Lower leg skin (tissue), 4 donors: Measurements from ENCODE around the gene NDUFA6. TPM values are rescaled to one million over a fixed set of nuclear protein-coding genes. Genes with fewer than 3 reads are reported as not detected.
A peak's percentile ranks its signal among the peaks of the same experiment; 100 is the strongest.

Source experiments
- DNase-seq, 2 donors: peaks; one replicate each; pipeline ENCODE4 v3.0.0-alpha.2; 2019; ENCODE audit warnings: low spot score in 2 of 2
- H3K4me3 ChIP-seq: fragments of 200-600 bp; sonication (generic); 2 replicates; pipeline ENCODE4 v1.5.1; 2017; ENCODE audit warnings: mild to moderate bottlenecking, low read depth; ENCODE audit not compliant: poor library complexity, severe bottlenecking
- POLR2A ChIP-seq, 2 donors: fragments of 450-650 bp; IDR thresholded peaks; one replicate each; pipeline ENCODE4 v1.6.1; 2016 to 2017; ENCODE audit warnings: antibody characterized with exemption in 2 of 2, mild to moderate bottlenecking in 1 of 2, moderate library complexity in 1 of 2
- WGBS, 2 donors: methylation state at CpG; one replicate each; pipeline ENCODE4 v1.1.5; 2018; 5-methylcytosine and 5-hydroxymethylcytosine counted together
- intact Hi-C: fragments of 100-400 bp; cut with DNase I; formaldehyde crosslinking; loops from one replicate; pipeline ENCODE4 v1.15.0; 2023; ENCODE audit warnings: low total_unique reads
- total RNA-seq, 4 donors: library from RNA; depleted of rRNA; stranded (reverse); fragments of >200 nt; gene quantifications; one replicate each; pipeline ENCODE4 v1.1.0, GENCODE V29; 2016
- TF ChIP-seq, protein P1 (sequence below), 3 donors: fragments of 450-650 bp; IDR thresholded peaks; one replicate each; pipeline ENCODE4 v1.5.1; 2016; ENCODE audit warnings: antibody characterized with exemption in 3 of 3, mild to moderate bottlenecking in 3 of 3, moderate library complexity in 2 of 3

NDUFA6 gene
- total RNA-seq, 4 donors from 2014 or later = 48.8 to 74.7 (median 58.4) TPM

DNA sequence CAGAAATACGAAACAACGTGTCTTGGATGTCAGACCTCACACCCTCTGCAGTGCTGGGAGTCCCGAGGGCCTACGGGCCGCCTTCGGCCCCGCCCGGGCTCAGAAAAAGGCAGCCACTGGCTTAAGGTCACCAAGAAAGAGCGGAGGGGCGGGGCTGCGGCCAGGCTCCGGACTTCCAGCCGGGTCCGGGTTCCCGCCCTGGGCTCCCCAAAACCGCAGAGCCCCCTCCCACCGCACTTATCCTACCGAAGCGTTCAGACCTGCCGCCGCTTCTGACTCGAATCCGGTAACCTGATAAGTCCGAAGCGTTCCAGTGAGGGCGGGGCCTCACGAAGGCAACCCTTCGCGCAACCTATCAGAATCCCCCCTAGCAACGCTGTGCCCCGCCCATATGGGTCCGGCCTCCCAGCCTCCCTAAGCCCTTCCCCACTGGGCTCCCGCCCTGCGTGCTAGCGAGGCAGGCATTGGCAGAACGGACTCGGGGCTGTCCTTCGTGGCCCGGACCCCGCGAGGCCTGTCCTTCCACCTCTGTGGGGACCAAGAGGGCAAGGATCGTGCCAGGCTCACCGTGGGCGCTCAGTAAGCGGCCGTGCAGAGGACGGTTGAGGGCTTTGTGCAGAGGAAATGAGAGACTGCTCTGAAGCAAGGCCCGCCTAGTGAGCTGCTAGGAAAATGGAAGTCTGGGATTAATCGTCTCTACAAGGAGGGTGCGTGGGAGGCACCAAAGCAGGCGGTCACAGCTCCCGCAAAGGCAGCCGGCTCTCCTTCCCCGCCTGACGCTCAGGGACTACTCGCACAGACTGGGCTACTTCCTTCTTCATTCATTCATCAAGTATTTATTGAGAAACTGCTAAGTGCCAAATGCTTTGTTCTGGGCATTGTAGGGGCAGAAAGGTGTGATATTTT is 19.8 kb downstream of the NDUFA6 start, which contains the start of gene NAGA:
Gene NAGA (minus strand): TSS at position 296 of the 906 bp plus-strand sequence. CDS start 515 bp downstream, outside the sequence.
- intact Hi-C loops = no loop called here
- peak within 1 kb of the TSS; percentile 33 for H3K4me3 ChIP-seq
- DNase-seq = peak; percentile 95 to 99
- TF ChIP-seq POLR2A (IDR thresholded peaks at IDR 0.05) = no peak
- TF ChIP-seq, protein P1, sequence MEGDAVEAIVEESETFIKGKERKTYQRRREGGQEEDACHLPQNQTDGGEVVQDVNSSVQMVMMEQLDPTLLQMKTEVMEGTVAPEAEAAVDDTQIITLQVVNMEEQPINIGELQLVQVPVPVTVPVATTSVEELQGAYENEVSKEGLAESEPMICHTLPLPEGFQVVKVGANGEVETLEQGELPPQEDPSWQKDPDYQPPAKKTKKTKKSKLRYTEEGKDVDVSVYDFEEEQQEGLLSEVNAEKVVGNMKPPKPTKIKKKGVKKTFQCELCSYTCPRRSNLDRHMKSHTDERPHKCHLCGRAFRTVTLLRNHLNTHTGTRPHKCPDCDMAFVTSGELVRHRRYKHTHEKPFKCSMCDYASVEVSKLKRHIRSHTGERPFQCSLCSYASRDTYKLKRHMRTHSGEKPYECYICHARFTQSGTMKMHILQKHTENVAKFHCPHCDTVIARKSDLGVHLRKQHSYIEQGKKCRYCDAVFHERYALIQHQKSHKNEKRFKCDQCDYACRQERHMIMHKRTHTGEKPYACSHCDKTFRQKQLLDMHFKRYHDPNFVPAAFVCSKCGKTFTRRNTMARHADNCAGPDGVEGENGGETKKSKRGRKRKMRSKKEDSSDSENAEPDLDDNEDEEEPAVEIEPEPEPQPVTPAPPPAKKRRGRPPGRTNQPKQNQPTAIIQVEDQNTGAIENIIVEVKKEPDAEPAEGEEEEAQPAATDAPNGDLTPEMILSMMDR (IDR thresholded peaks at IDR 0.05) = no peak
- whole genome bisulfite sequencing, 2 donors = 0% methylated on average over 42 to 48 of the region's 56 CpGs

DNA sequence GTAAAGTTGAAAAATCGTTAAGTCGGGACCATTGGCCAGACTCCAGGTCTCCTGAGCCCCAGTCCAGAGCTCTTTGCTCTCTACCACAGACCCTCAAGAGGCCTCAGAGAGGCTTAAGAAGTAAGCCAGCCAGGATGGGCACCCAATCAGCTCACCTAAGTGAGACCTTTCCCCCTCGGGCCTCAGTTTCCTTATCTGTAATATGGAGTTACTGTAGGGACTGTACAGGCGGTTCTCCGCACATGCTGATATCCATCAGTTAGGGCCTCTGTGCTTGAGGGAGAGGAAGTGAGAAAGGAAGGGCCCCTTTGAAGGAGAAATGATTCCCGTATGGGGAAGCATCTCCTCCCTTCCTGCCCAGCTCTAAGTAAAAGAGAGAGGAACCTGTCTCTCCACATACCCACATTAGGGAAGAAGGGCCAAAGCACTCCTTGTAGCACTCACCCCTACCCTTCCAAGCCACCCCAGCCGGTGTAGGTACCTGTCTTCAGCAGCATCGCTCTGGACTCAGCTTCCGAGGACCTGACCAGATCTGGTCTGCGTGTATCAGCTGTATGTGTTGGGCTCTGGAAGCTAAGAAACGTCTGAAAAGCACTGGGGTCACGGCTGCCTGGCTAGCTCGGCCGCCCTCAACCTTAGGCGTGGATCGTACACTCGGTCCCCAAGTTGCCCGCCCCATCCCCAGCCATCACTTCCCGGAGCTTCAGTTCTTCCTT is 20.6 kb downstream of the NDUFA6 start:
- intact Hi-C loops = no loop called here
- peak in 1 of 2 donors; percentile 50 for DNase-seq
- WGBS, 2 donors = 13 to 17% methylated on average over 19 of the region's 19 CpGs
- H3K4me3 ChIP-seq = peak overlapping the region; percentile 33
- TF ChIP-seq, protein P1 (IDR thresholded peaks at IDR 0.05) = no peak
- no peak for TF ChIP-seq POLR2A (IDR thresholded peaks at IDR 0.05)

DNA sequence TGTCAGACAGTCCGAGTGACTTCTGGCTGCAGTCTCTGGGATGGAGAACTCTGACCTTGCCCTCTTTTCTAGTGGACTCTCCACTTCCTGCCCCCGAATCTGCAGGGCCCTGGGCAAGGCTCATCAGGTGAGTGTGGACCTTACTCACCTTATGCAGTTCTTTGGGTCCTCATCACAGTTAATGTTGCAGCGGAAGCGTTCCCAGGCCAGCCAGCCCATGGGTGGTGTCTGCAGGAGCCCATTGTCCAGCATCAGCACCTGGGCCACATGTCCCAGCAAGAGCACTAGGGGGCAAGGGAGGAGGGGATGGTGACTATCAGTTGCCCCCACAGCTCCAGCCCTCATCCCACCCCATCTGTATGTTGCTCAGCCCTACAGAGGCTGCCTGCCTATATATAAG is 22.3 kb downstream of the NDUFA6 start:
- TF ChIP-seq, protein P1 (IDR thresholded peaks at IDR 0.05) = no peak
- TF ChIP-seq POLR2A (IDR thresholded peaks at IDR 0.05) = no peak
- intact Hi-C loops = no loop called here
- DNase-seq = peak in 1 of 2 donors; percentile 59
- H3K4me3 ChIP-seq = no peak overlapping the region
- WGBS, 2 donors = 86 to 98% methylated on average over 4 of the region's 4 CpGs

DNA sequence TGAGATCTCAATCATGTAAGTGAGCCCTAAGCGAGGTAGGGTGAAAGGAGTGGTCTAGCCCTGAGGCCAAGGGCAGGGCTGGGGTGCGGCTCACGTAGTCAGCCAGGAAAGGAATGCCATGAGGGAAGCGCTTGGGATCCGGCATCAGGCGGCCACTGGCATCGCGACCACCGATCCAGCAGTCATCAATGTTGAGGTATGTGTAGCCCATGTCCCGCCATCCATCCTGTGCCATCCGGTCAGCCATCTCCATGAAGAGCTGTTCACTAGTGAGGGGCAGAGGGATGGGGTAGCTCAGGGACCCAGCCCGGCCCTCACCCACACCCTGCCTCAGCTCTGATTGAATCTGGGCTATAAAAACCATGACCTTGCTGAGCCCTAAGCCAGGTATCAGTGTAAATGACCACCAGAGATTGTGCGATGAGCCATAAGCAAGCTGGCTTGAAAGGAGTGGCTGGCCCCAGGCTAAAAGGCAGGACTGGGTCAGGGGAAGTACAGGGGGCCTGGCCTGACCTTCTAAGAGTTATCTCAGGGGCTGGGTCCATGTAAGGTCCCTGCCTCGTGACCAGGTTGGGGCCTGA is 22.8 kb downstream of the NDUFA6 start:
- no peak overlapping the region for H3K4me3 ChIP-seq
- peak in 1 of 2 donors; percentile 67 for DNase-seq
- TF ChIP-seq, protein P1 (IDR thresholded peaks at IDR 0.05) = no peak
- TF ChIP-seq POLR2A (IDR thresholded peaks at IDR 0.05) = no peak
- intact Hi-C loops = no loop called here
- WGBS, 2 donors = 70 to 83% methylated on average over 12 to 14 of the region's 14 CpGs

DNA sequence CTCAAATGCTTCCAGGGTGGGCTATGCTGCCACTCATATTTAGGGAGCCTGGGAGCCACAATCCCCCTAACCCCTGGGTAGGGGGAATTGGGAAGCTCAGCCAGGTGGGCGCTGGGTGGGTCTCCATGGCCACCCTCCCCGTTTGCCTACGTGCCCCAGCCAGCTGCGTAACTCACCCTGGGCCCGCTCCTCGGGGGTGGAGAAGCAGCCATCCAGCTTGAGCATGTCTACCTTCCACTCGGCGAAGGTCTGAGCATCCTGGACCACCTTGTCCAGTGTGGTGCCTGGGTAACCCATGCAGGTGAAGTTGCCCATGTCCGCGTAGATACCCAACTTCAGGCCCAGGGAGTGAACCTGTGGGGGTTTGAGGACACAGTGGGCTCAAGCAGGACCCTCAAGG is 23.6 kb downstream of the NDUFA6 start:
- WGBS, 2 donors = 95 to 99% methylated on average over 10 of the region's 10 CpGs
- intact Hi-C loops = no loop called here
- DNase-seq = peak in 1 of 2 donors; percentile 76

More for the DNA sequence above, 23.6 kb downstream of the NDUFA6 start:
- H3K4me3 ChIP-seq = no peak overlapping the region
- no peak for TF ChIP-seq POLR2A (IDR thresholded peaks at IDR 0.05)
- TF ChIP-seq, protein P1 (IDR thresholded peaks at IDR 0.05) = no peak
